Astrocyte of the spinal cord (primary cell): Measurements from ENCODE around the gene C20orf144.

Source experiments
- DNase-seq: peaks from one replicate; pipeline ENCODE4 v3.0.0; 2011; ENCODE audit warnings: low read depth, low spot score
- H3K4me3 ChIP-seq: 2 replicates; pipeline ENCODE4 v1.5.1; 2011; ENCODE audit warnings: low read depth, mild to moderate bottlenecking, low read length, moderate library complexity
- CTCF ChIP-seq: IDR thresholded peaks from 2 replicates; pipeline ENCODE4 v1.5.1; 2012; ENCODE audit warnings: low read depth, mild to moderate bottlenecking, low read length, inconsistent platforms
- in situ Hi-C: cut with HindIII; loops from 2 replicates; pipeline ENCODE4 v1.10.0; 2017; ENCODE audit warnings: low sequenced_read_pairs

Gene C20orf144

GRCh38 chr20:33681728-33682353, 19.7 kb downstream of the C20orf144 start:
- H3K4me3 ChIP-seq = no peak overlapping the region
- in situ Hi-C loops = no loop called here
- DNase-seq = no peak
- no peak for TF ChIP-seq CTCF

- in situ Hi-C loops = no loop called here
Measured at GRCh38 chr20:33684533-33685327, 22.6 kb downstream of the C20orf144 start.

GRCh38 chr20:33685328-33686099, 23.4 kb downstream of the C20orf144 start:
- H3K4me3 ChIP-seq = peak overlapping the region; percentile 38
- in situ Hi-C loops = no loop called here
- DNase-seq = no peak
- TF ChIP-seq CTCF = no peak

More at GRCh38 chr20:33684533-33685327, 22.6 kb downstream of the C20orf144 start:
- no peak overlapping the region for H3K4me3 ChIP-seq
- no peak for TF ChIP-seq CTCF
- no peak for DNase-seq

- TF ChIP-seq CTCF = peak; percentile 11
- DNase-seq = peak; percentile 91
- H3K4me3 ChIP-seq = peak within 1 kb of the TSS; percentile 42
- in situ Hi-C loops = no loop called here
Measured at GRCh38 chr20:33686100-33686983, 24.2 kb downstream of the C20orf144 start, which contains the start of gene E2F1. TSS of gene E2F1 (minus strand) at chr20:33686385. CDS start at chr20:33686264, 121 bp downstream.

- no peak for DNase-seq
- H3K4me3 ChIP-seq = no peak overlapping the region
- in situ Hi-C loops = no loop called here
- TF ChIP-seq CTCF = no peak
Measured at GRCh38 chr20:33686984-33687366, 24.8 kb downstream of the C20orf144 start.

GRCh38 chr20:33687370-33687915, 25.3 kb downstream of the C20orf144 start:
- DNase-seq = no peak
- in situ Hi-C loops = no loop called here
- no peak overlapping the region for H3K4me3 ChIP-seq
- TF ChIP-seq CTCF = no peak
